NCI-H774 (cell line): ENCODE results near the gene ZC3H14.
"Not testable (repeated sequence)": the region's sequence is repeated elsewhere in the genome, so short reads cannot be mapped to it uniquely, and the experiment has no call there.

Source experiments
- DNase-seq: peaks from one replicate; lab custom pipeline; 2025; lab: John Stamatoyannopoulos, UW

The ZC3H14 gene, protein sequence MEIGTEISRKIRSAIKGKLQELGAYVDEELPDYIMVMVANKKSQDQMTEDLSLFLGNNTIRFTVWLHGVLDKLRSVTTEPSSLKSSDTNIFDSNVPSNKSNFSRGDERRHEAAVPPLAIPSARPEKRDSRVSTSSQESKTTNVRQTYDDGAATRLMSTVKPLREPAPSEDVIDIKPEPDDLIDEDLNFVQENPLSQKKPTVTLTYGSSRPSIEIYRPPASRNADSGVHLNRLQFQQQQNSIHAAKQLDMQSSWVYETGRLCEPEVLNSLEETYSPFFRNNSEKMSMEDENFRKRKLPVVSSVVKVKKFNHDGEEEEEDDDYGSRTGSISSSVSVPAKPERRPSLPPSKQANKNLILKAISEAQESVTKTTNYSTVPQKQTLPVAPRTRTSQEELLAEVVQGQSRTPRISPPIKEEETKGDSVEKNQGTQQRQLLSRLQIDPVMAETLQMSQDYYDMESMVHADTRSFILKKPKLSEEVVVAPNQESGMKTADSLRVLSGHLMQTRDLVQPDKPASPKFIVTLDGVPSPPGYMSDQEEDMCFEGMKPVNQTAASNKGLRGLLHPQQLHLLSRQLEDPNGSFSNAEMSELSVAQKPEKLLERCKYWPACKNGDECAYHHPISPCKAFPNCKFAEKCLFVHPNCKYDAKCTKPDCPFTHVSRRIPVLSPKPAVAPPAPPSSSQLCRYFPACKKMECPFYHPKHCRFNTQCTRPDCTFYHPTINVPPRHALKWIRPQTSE

DNA sequence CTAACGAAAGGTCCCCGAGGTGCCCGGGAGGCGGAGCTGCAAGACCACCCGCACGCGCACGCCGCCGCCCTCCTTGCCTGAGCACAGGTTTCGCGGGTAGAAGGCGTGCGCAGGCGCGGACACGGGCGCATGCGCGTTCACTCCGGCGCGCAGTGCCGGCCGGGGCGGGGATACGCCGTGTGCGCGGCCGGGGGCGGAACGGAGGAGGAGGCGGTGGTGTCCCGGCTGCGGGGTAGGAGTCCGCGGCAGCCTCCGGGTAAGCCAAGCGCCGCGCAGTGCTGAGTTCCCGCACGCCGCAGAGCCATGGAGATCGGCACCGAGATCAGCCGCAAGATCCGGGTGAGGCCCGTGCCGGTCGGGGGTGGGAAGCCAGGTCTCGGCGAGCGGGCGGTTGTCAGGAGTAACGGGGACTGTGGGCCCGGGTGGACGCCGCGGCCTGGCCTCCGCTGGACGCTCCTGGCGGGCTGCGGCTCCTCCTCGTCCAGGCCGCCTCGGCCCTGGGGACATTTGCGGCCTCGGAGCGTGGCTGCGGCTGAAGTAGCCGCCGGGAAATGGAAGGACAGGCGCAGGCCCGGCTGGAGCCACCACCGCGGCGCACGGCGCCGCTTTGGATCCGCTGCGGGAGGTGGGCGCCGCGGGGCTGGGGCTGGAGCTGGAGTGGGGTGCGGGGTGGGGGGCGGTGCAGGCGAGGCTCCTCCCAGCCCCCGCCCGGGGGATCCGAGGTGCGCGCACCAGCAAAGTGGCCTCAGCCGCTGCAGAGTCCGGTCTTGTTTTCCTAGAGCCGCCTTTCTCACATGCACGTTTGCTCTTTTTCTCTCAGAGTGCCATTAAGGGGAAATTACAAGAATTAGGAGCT lies at the start of gene ZC3H14:
Gene ZC3H14, plus strand, starts transcription at position 207 of the 856 bp plus-strand sequence. Its CDS starts 97 bp downstream, at position 304.
- DNase-seq = peak; percentile 90

DNA sequence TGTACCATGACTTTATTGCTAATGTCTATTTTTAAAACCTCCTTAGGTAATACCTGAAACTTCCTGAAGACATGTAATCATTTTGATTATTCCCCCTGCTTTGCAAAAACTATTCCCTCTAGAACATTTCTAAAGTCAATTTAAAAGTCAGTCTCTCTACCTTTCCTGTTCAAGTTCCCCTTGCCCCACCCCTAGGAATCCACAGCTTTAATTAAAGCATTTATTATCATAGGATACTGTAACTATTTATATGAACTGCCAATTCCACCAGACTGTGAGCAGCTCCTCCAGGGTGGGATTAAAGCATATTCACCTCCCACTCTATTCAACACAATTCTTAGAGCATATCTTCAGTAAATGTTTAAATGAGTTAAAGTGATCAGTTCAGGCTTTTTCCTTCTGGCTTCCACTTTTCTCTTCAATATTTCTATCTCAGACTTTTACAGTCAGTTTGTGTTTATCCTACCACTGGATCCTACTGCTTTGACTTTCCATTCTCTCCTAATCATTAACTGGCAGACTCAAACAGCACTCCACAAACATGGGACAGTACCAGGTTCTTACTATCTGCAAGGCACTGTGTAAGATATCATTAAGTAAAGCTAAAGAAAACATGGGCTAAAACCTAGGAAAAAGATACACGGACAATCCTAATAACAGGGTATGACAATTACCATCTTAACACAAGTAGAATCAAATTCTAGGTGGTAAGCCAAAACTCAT lies 47.2 kb upstream of the ZC3H14 start:
- DNase-seq = no peak

GRCh38 chr14:88516861-88517357 lies 45.9 kb upstream of the ZC3H14 start:
- DNase-seq = no peak

GRCh38 chr14:88518592-88519512 lies 44.0 kb upstream of the ZC3H14 start:
- no peak for DNase-seq

DNA sequence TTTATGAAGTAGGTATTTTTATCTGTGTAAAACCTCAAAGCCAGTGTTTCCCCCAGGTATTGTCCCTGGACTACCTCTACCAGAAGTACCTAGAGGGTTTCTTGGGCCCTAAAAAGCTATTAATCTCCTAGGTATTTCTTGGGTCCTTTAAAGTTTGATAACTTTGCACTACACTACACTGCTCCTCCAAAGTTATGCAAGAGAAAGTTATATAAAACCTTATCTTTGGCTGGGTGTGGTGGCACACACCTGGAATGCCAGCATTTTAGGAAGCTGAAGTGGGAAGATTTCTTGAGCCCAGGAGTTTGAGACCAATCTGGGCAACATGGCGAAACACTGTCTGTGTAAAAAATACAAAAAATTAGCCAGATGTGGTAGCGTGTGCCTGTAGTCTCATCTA lies 42.9 kb upstream of the ZC3H14 start:
- no peak for DNase-seq

GRCh38 chr14:88521818-88522217 lies 41.0 kb upstream of the ZC3H14 start:
- DNase-seq = no peak

DNA sequence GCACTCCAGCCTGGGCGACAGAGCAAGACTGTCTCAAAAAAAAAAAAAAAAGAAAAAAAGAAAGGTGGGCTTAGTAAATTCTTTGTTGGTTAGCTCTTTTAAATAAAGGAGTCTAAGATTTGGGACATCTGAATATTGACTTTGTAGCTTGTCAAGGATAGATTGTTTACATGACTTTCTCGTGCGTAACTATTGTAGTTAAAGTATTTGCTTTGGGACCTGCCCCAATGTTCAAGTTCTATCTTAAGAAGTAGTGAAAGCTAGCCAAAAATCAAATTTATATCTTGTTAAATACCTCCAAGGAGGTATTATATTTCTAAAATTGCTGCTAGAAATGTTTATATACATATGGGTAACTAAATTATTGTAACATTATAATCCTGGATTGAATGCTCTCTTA lies 40.4 kb upstream of the ZC3H14 start:
- no peak for DNase-seq

- DNase-seq = not testable (repeated sequence)
Observed at GRCh38 chr14:88529889-88530288, 32.9 kb upstream of the ZC3H14 start.

- DNase-seq = no peak
Observed at GRCh38 chr14:88533064-88533602, 29.7 kb upstream of the ZC3H14 start.

DNA sequence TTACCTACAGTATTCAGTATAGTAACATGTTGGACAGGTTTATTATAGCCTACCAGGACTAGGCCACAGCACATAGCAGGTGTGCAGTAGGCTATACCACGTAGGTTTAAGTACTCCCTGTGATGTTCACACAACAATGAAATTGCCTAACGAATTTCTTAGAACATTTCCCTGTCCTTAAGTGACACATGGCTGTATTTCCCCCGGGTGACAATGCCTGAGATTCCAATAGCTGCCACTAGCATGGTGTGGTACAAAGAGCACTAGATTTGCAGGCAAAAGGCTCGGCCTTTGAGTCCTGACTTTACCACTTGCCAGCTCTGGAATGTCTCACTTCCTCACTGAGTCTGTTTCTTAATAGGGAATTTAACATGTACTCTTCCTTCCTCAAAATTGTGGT lies 27.7 kb upstream of the ZC3H14 start:
- DNase-seq = no peak

DNA sequence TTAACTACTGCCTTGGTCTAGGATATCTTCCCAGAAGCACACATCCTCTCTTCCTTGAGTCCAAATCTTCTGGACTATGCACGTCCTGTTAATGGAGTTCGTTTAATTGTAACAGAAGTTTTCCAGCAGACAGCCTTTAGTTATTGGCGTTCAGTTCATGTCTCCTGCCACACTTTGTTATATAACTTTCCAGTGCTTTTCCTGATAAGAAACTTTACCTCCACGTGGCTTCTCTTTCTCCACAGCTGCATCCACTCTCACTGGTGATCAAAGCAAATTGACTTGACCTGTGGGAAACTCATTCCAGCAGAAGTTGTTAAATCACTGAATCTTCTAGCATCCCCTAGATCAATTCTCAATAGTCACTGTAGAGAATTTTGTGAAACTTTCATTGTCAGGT lies 27.0 kb upstream of the ZC3H14 start:
- DNase-seq = no peak

DNA sequence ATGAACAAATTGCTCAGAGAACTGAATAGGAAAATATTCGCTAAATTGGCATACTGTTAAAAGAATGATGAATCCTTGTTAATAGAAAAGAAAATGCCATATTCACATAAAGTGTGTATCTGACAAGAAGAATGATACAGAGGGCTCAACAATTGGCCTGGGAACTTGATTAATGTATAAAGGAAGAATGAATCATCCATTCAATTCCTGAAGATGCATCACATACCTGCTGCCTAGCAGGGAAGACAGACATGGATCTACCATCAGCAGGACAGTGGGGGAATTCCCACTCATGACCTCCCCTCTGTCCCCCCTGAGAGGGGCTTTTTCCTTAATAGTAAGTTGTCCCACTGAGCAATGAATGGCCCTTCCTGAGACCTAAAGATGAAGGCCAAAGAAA lies 21.5 kb upstream of the ZC3H14 start:
- DNase-seq = no peak

GRCh38 chr14:88542857-88543795 lies 19.7 kb upstream of the ZC3H14 start:
- no peak for DNase-seq

DNA sequence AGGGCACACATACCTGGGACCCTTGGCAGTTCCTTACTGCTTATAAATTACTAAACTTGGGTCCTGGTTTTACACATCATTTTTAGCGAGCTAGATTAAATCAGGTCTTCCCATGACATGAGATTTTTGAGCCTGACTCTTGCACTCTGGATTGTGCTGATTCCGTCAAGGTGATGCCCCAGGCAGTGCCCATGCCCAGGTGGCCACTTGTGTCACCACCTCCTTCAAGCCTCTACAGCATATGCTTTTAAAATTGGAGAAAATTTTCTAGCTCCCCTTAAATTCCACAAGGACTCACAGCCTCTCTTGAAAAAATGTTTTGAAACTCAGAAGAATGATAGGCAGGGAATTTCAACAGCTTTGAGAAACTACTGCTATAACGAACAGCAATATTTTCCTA lies 17.6 kb upstream of the ZC3H14 start:
- no peak for DNase-seq

- DNase-seq = no peak
Observed at GRCh38 chr14:88546621-88547385, 16.0 kb upstream of the ZC3H14 start.

- DNase-seq = no peak
Observed at GRCh38 chr14:88547386-88547780, 15.5 kb upstream of the ZC3H14 start.

- no peak for DNase-seq
Observed at GRCh38 chr14:88550078-88550477, 12.8 kb upstream of the ZC3H14 start.
